GM21515 (cell line): ENCODE data around the gene ARHGAP8.

Experiments
- ATAC-seq: cut with Tn5 transposase; IDR thresholded peaks from one replicate; pipeline ENCODE4 v1.9.1; 2021; ENCODE audit not compliant: unreplicated experiment

Gene ARHGAP8

GRCh38 chr22:44801476-44801875, 49.1 kb downstream of the ARHGAP8 start:
- no peak for ATAC-seq

DNA sequence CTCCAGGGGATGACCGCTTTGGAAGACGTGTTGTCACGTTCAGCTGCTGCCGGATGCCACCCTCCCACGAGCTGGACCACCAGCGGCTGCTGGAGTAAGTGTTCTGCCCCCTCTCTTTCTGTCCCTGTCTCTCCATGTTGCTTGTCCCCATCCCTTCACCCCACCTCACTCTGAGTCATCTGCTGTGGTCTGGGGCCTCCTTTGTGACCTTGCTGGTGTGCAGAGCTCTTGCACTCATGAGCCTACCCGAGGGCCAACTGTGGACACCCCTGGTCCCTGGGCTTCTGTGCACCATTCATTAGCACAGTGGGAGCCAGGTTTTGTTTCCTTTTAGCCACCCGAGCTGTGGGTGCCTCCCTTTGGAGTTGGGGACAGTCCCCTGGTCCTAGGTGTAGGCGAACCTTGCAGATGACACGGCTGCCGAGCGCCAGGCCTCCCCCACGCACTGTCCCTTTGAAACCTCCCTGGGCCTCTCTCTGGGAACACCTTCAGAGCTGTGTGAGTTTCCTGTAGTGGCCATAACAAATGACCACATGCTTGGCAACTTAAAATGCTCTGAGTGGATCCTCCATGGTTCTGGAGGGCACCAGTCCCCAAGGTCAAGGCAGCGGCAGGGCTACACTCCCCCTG, 49.8 kb downstream of the ARHGAP8 start:
- no peak for ATAC-seq

DNA sequence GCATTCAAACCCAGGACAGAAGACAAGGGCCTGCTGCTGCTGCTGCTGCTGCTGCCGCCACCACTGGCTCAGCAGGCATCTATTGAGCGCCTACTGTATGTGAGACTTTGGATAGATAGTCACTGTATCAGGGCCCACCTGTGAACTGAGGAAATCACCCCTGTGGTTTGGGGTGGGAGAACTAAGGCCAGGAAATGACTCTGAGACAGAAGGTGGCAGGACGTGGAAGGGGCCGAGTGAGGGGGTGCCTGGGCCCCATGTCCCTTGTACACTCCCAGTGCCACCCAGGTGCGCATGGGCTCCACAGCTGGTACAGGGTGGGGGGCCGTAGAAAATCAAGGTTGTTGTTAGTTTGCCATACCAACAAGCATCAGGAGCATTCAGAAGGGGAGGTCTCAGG, 50.6 kb downstream of the ARHGAP8 start:
- ATAC-seq: no peak

DNA sequence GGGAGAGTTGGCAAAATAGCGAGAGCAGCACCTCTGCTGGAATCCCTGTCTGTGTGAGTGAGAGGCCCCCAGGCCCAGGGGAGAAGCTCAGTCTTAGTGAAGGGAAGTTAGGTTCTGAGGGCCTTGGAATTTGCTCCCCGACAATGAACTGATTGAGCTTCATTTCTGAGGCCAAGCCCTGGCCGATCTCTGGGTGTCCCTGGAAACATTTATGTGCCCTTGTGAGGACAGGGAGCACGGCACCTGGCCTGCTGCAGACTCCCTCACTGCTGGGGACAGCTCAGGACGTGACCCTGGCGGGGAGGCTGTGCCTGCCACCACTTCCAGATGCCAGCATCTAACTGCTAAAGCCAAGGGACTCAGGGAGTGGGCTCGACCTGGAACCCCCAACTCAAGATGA, 52.0 kb downstream of the ARHGAP8 start:
- no peak for ATAC-seq

GRCh38 chr22:44805711-44806110, 53.3 kb downstream of the ARHGAP8 start:
- ATAC-seq: no peak

GRCh38 chr22:44807232-44807631, 54.9 kb downstream of the ARHGAP8 start:
- no peak for ATAC-seq

GRCh38 chr22:44807915-44808690, 55.7 kb downstream of the ARHGAP8 start:
- no peak for ATAC-seq

GRCh38 chr22:44809456-44809855, 57.1 kb downstream of the ARHGAP8 start:
- ATAC-seq: no peak

GRCh38 chr22:44811141-44811540, 58.8 kb downstream of the ARHGAP8 start:
- no peak for ATAC-seq

DNA sequence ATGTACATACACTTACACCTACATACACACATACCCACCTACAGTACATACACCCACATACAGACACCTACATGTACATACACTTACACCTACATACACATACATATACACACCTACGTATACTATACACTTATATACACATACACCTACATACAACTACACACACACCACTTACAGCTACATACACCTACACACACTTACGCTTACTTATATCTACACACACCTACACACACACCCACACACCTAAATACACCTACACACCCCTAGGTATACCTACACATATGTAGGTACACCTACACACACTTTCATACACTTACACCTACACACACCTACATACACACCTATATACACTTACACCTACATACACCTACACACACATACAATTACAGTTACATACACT, 61.0 kb downstream of the ARHGAP8 start:
- ATAC-seq: no peak

DNA sequence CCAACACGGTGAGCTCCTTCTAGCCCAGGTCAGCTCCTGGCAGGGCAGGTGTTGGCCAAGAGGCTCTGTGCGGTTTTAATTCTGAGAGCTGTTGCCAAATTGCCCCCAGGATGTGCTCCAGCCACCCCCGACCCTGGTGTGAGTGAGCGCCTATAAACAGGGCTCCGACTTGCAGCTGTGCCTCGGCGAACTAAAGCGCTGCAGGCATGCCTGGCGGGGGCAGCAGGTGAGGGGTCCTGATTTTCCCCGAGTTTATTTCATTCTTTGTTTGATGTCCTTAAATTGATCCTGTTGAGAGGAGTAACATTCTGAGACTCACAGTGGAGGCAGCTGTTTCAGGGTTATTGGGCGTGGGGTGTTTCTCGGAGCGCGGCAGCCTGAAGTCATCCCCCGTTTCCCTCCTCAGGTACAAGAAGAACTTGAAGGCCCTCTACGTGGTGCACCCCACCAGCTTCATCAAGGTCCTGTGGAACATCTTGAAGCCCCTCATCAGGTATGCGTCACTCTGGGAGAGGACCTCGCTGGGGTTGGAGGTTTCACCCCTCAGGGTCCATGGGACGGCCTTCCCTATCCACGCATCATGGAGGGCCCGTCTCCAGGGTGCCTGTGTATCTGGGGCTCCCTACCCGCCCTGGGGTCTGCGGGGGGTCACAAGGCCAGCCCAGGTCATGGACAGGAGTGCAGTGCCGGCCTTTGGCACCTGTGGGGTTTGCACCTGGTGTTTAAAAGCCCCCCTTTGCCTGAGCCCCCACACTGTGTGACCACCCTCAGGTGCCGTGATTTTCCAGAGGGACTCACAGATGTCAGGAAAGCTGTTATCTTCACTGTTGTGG, 62.1 kb downstream of the ARHGAP8 start:
- ATAC-seq: no peak

DNA sequence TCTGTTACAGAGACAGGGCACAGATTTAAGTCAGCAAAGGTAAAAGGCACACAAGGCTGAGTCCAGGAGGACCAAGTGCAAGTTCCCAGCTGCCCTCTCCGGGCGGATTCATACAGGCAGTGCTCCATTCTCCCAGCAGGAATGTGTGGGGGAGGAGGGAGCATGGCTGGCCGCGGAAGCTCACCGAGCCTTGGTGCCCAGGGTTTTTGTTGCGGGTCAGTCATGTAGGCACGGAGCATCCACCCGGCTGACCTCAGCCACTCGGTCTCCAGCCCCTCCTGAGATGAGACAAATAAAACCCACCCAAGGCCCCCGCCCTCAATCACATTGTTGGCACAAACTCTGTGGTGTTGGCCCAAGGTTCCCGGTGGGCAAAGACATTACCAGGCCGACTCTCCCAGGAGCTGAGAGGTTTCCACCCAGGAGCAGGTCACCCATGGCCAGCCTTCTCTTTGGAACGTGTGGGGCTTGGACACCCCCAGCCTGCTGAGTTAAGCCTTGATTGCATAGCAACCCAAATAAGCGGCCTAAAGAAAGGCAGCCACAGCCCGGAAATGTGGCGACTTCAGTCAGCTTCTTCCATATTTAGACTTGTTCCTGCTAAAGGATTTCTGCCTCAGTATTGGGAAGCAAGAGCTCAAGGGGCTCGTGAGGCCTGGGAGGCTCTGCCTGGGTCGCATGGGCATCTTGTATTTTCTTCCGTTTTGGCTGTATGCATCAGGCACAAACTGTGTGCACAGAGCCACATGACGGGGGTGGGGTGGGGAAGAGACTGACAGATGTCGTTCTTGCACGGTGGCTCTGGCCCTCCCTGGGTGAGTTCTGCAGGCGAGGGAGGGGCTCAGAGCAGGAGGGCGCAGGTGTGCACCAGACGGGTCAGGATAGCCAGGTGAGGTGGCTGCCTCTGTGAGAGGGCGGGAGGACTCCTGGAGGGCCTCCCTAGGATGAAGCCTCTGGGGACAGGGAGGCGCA, 63.0 kb downstream of the ARHGAP8 start:
- no peak for ATAC-seq

DNA sequence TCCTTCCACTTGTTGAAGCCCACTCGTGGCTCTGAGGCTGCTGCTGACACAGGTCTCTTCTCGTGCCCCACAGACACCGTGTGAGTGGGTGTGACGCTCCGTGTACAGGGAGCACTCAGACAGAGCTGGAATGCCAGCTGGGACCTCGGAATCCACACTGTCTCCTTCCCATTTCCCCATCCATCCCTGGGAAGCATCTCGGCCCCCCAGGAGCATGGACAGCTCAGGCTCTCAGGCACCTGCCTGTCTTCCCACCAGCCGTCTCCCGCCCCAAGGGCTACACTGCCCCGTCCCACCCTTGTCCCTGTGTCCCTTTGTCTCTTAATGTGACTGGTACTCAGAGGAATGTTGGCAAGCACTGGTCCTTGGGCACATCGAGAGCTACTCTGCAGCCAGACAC, 63.8 kb downstream of the ARHGAP8 start:
- no peak for ATAC-seq

GRCh38 chr22:44818727-44819126, 66.4 kb downstream of the ARHGAP8 start:
- ATAC-seq: no peak

DNA sequence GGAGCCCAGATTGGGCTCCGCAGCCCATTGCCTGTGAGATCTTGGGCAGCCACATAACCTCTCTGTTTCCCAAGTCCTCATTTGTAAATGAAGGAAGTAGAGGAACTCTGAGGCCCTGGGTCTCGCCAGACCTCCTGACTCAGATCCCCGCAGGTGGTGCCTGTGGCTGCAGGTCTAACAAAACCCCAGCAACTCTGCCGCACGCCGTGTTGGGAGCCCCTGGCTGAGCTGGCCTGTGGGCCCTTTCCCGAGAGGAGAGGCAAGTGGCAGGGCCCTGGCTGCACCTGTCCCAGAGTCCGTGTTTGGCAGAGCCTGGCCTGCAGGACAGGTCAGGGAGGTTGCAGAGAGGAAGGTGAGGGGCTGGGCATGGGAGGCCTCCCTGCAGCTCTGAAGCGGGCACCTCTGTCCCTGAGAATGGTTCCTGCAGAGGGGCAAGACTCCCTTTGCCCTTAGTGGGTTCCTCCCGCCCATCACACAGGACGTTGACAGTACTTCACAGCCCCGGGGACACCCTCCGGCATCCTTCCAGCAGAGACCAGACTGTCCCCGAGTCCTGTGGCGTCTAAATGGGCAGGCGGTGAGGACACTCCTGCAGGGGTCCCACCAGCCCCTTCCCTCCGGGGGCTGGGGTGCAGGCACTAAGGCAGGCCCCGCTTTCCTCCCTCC, 67.7 kb downstream of the ARHGAP8 start:
- ATAC-seq: no peak

GRCh38 chr22:44821741-44822475, 69.5 kb downstream of the ARHGAP8 start:
- ATAC-seq: no peak

DNA sequence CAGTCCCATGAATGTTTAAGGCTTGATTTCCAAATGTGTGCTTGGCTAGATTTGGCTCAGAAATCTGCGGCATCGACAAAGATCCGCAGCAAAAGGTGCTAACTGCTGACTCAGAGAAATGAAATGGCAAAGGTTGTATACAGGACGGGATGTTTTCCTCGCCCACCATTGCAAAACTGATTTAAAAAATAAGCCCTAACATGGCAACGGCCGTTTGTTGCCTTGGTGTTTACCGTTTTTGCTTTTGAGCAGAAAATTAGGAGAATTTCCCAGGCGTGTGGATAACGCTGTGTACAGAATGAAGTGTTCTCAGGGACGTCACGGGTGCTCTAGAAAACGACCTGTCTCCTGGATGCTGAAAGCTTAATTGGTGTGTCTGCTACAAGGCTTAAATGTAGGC, 70.2 kb downstream of the ARHGAP8 start:
- ATAC-seq: no peak

DNA sequence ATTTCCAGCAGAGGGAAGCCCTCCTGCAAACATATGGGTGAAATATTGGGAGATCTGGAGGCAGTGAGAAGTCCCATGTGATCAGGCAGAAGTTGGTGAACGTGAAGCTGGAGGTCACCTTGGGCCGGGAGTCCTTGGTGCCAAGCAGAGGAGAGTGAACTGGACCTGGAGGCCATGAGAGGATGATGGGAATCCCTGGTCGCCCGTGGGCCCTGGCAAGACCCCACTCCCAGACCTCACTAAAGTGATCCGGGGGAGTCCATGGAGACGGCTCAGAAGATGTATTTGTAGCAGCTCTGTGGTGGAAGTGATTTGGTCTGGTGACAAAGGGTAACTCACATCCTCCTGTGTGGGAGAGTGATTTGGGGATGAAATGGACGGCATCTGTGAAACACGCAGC, 71.0 kb downstream of the ARHGAP8 start:
- ATAC-seq: no peak

- ATAC-seq: no peak
Measured at GRCh38 chr22:44823806-44824205, 71.4 kb downstream of the ARHGAP8 start.

DNA sequence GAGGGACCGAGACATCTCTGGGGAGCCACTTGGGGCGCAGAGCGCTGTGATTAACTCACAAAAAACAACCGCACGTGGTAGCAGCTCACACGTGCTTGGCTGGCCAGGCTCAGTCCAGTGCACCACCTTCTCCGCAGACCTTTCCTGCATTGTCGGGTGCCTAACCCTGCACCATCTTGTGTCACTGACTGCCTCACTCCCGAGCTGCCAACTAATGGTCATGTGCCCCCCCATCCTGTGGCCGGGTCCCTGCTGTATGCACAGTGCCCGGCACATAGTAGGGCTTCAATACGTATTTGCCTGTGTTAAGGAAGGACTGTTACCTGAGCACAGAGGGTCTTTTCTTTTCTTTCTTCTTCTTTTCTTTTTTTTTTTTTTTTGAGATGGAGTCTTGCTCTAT, 71.9 kb downstream of the ARHGAP8 start:
- no peak for ATAC-seq
